Measurements from ENCODE around the gene DSCAM. TPM values are rescaled to one million over a fixed set of nuclear protein-coding genes. Genes with fewer than 3 reads are reported as not detected.

DSCAM gene
- total RNA-seq, 2 donors from 2014 or later: 18.5 to 25.5 TPM

DNA sequence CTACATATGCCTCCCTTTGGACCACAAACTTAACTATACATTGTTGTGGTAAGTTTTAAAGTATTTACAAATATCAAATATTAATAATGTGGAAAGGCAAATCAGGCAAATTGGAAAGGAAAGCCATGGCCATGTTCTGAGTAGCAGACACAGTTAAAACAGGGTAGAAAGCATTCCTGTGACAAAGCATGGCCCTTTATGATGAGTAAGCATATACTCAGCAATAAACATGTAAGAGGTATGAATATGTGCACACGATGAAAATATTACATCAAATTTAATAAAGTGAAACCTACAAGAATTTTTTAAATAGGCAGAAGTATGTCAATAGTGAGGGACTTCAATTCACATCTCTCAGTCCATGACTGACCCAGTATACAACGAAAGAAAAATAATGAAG, 389.2 kb downstream of the DSCAM start:
- Mint-ChIP-seq H3K27ac (no peak overlapping the region), H3K4me1 (peaks cover 30% of the 10 kb centered on the region), H3K4me3 (no peak overlapping the region), H3K27me3 (ENCODE audit: insufficient read depth) (no peaks in the 10 kb centered on the region), H3K9me3 (no peaks in the 10 kb centered on the region), H3K36me3 (ENCODE audit: low read depth) (peaks cover 7% of the 10 kb centered on the region)
- H3K27me3 ChIP-seq (ENCODE audit: control insufficient read depth, insufficient read depth, low read length, poor library complexity, severe bottlenecking): no peaks in the 10 kb centered on the region
- TF ChIP-seq, protein P1, sequence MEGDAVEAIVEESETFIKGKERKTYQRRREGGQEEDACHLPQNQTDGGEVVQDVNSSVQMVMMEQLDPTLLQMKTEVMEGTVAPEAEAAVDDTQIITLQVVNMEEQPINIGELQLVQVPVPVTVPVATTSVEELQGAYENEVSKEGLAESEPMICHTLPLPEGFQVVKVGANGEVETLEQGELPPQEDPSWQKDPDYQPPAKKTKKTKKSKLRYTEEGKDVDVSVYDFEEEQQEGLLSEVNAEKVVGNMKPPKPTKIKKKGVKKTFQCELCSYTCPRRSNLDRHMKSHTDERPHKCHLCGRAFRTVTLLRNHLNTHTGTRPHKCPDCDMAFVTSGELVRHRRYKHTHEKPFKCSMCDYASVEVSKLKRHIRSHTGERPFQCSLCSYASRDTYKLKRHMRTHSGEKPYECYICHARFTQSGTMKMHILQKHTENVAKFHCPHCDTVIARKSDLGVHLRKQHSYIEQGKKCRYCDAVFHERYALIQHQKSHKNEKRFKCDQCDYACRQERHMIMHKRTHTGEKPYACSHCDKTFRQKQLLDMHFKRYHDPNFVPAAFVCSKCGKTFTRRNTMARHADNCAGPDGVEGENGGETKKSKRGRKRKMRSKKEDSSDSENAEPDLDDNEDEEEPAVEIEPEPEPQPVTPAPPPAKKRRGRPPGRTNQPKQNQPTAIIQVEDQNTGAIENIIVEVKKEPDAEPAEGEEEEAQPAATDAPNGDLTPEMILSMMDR (conservative IDR thresholded peaks at IDR 0.05): no peak
- peaks cover 35% of the 10 kb centered on the region for H3K36me3 ChIP-seq (ENCODE audit: control insufficient read depth, insufficient read depth, low read length)
- H3K9me3 ChIP-seq (ENCODE audit: control insufficient read depth, low read length): no peaks in the 10 kb centered on the region
- 100% methylated on average over 1 of the region's 2 CpGs; no CpG with 5 or more reads in 1 of the 2 experiments for WGBS, 2 experiments (ENCODE audit: insufficient coverage in 1 of 2, insufficient read length in 1 of 2)
- H3K4me3 ChIP-seq (ENCODE audit: low read length): no peak overlapping the region
- H3K4me1 ChIP-seq (ENCODE audit: control insufficient read depth, insufficient read depth, low read length): peaks cover 5% of the 10 kb centered on the region
- no peak overlapping the region for H3K9ac ChIP-seq (ENCODE audit: extremely low read depth, low read length, poor library complexity, severe bottlenecking)
- H3K27ac ChIP-seq (ENCODE audit: low read depth, low read length): no peak overlapping the region
- no peak for DNase-seq

DNA sequence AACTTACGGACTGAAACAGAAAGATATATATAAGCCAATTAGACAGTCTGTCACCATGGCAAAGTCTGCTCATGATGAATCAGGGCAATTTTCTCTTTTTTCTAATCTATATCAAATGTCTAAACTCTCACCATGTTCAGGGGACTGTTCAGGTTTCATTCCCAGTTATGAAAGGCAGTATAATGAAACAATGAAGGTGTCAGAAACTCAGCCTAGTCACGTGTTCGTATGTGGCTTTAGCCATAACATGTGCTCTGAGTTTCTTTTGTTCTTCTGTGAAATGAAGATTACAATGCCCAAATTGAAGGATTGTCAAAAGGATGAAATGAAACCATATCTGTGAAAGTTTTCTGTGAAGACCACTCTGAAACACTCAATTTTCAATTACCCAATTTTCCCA, 392.9 kb downstream of the DSCAM start:
- H3K36me3 Mint-ChIP-seq (ENCODE audit: low read depth): peaks cover 10% of the 10 kb centered on the region
- Histone ChIP-seq H3K27me3 (ENCODE audit: control insufficient read depth, insufficient read depth, low read length, poor library complexity, severe bottlenecking) (no peaks in the 10 kb centered on the region), H3K9ac (ENCODE audit: extremely low read depth, low read length, poor library complexity, severe bottlenecking) (no peak overlapping the region), H3K27ac (ENCODE audit: low read depth, low read length) (no peak overlapping the region), H3K36me3 (ENCODE audit: control insufficient read depth, insufficient read depth, low read length) (peaks cover 62% of the 10 kb centered on the region), H3K9me3 (ENCODE audit: control insufficient read depth, low read length) (no peaks in the 10 kb centered on the region), H3K4me1 (ENCODE audit: control insufficient read depth, insufficient read depth, low read length) (peaks cover 2% of the 10 kb centered on the region), H3K4me3 (ENCODE audit: low read length) (no peak overlapping the region)
- H3K9me3 Mint-ChIP-seq: no peaks in the 10 kb centered on the region
- no peak overlapping the region for H3K27ac Mint-ChIP-seq
- TF ChIP-seq, protein P1 (conservative IDR thresholded peaks at IDR 0.05): no peak
- H3K4me3 Mint-ChIP-seq: no peak overlapping the region
- DNase-seq: no peak
- peaks cover 19% of the 10 kb centered on the region for H3K4me1 Mint-ChIP-seq
- H3K27me3 Mint-ChIP-seq (ENCODE audit: insufficient read depth): no peaks in the 10 kb centered on the region
- 88 to 94% methylated on average over 3 of the region's 3 CpGs for WGBS, 2 experiments (ENCODE audit: insufficient coverage in 1 of 2, insufficient read length in 1 of 2)

DNA sequence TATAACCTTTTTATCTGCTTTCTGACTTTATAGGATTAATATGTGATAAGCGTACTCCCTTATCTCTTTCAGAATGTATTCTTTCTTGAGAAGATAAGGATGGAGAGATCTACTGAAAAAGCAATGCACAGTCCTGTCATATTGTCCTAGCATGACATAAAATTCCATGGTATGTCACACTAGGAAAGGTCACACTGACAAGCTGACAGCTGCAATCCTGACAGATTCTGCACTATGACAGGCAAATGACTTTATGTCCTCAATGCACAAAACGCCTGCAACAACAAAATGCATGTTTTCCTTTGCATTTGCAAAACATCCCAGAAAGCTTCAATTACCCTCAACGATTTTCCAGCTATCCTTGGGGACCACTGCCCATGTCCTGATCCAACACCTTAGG, 393.8 kb downstream of the DSCAM start:
- no peak overlapping the region for H3K27ac ChIP-seq (ENCODE audit: low read depth, low read length)
- H3K4me1 ChIP-seq (ENCODE audit: control insufficient read depth, insufficient read depth, low read length): peaks cover 2% of the 10 kb centered on the region
- TF ChIP-seq, protein P1 (conservative IDR thresholded peaks at IDR 0.05): no peak
- 74% methylated on average over 3 of the region's 3 CpGs; no CpG with 5 or more reads in 1 of the 2 experiments for WGBS, 2 experiments (ENCODE audit: insufficient coverage in 1 of 2, insufficient read length in 1 of 2)
- H3K9ac ChIP-seq (ENCODE audit: extremely low read depth, low read length, poor library complexity, severe bottlenecking): no peak overlapping the region
- H3K4me3 ChIP-seq (ENCODE audit: low read length): no peak overlapping the region
- no peak overlapping the region for H3K27ac Mint-ChIP-seq
- peaks cover 11% of the 10 kb centered on the region for H3K36me3 Mint-ChIP-seq (ENCODE audit: low read depth)
- no peaks in the 10 kb centered on the region for H3K27me3 Mint-ChIP-seq (ENCODE audit: insufficient read depth)
- peaks cover 66% of the 10 kb centered on the region for H3K36me3 ChIP-seq (ENCODE audit: control insufficient read depth, insufficient read depth, low read length)
- no peaks in the 10 kb centered on the region for H3K27me3 ChIP-seq (ENCODE audit: control insufficient read depth, insufficient read depth, low read length, poor library complexity, severe bottlenecking)
- no peak overlapping the region for H3K4me3 Mint-ChIP-seq
- H3K4me1 Mint-ChIP-seq: peaks cover 19% of the 10 kb centered on the region
- DNase-seq: no peak
- no peaks in the 10 kb centered on the region for H3K9me3 ChIP-seq (ENCODE audit: control insufficient read depth, low read length)
- H3K9me3 Mint-ChIP-seq: no peaks in the 10 kb centered on the region

Data from endodermal cell (in vitro differentiated cells).